OCI-LY1 (cell line): ENCODE data around the gene IQUB.

Source experiments
- H2AFZ ChIP-seq: fragments of 200-600 bp; sonication (generic), shearing (Covaris generic); 2 replicates; pipeline ENCODE4 v1.6.0; 2014; ENCODE audit warnings: antibody characterized with exemption, mild to moderate bottlenecking, low read length
- H3F3A ChIP-seq: fragments of 200-600 bp; sonication (generic), shearing (Covaris generic); 2 replicates; pipeline ENCODE4 v1.6.0; 2014; ENCODE audit warnings: mild to moderate bottlenecking, antibody characterized with exemption, low read length, moderate library complexity; ENCODE audit not compliant: insufficient read depth
- H3K27ac ChIP-seq: fragments of 200-600 bp; sonication (generic); 2 replicates; pipeline ENCODE4 v1.5.1; 2014; ENCODE audit warnings: low read length, mixed run types, mild to moderate bottlenecking, low read depth; ENCODE audit not compliant: poor library complexity, severe bottlenecking
- H3K27me3 ChIP-seq: fragments of 200-600 bp; sonication (generic); 2 replicates; pipeline ENCODE4 v1.6.0; 2014; ENCODE audit warnings: antibody characterized with exemption, mild to moderate bottlenecking, low read length, moderate library complexity; ENCODE audit not compliant: insufficient read depth
- H3K36me3 ChIP-seq: fragments of 200-600 bp; sonication (generic); 2 replicates; pipeline ENCODE4 v1.6.1; 2014; ENCODE audit warnings: mild to moderate bottlenecking, antibody characterized with exemption, low read length, moderate library complexity, mixed read lengths; ENCODE audit not compliant: insufficient read depth
- H3K4me1 ChIP-seq: fragments of 200-600 bp; sonication (generic); 2 replicates; pipeline ENCODE4 v1.5.1; 2014; ENCODE audit warnings: mild to moderate bottlenecking, low read length, moderate library complexity; ENCODE audit not compliant: insufficient read depth, severe bottlenecking
- H3K4me2 ChIP-seq: fragments of 200-600 bp; sonication (generic), shearing (Covaris generic); 2 replicates; pipeline ENCODE4 v1.6.1; 2014; ENCODE audit warnings: low read length
- H3K4me3 ChIP-seq: fragments of 200-600 bp; sonication (generic); 2 replicates; pipeline ENCODE4 v1.5.1; 2014; ENCODE audit warnings: low read length, low read depth, mild to moderate bottlenecking, mixed read lengths; ENCODE audit not compliant: poor library complexity, severe bottlenecking
- H3K79me2 ChIP-seq: fragments of 200-600 bp; shearing (Covaris generic); 2 replicates; pipeline ENCODE4 v1.6.1; 2016; ENCODE audit warnings: mixed run types, low read length, mixed read lengths; ENCODE audit not compliant: insufficient read depth
- H3K9ac ChIP-seq: fragments of 200-600 bp; sonication (generic), shearing (Covaris generic); 2 replicates; pipeline ENCODE4 v1.6.1; 2014; ENCODE audit warnings: mild to moderate bottlenecking, low read length, mixed read lengths
- H3K9me2 ChIP-seq: fragments of 200-600 bp; sonication (generic), shearing (Covaris generic); 2 replicates; pipeline ENCODE4 v1.6.1; 2014; ENCODE audit warnings: low read depth, mild to moderate bottlenecking, low read length, mixed read lengths
- H3K9me3 ChIP-seq: fragments of 200-600 bp; shearing (Covaris generic); 2 replicates; pipeline ENCODE4 v1.6.1; 2014; ENCODE audit warnings: low read length, mixed read lengths
- H4K20me1 ChIP-seq: fragments of 200-600 bp; sonication (generic), shearing (Covaris generic); 2 replicates; pipeline ENCODE4 v1.6.0; 2016; ENCODE audit warnings: mild to moderate bottlenecking, low read length; ENCODE audit not compliant: insufficient read depth
- EZH2 ChIP-seq: fragments of 200-600 bp; sonication (generic), shearing (Covaris generic); IDR thresholded peaks from 2 replicates; pipeline ENCODE4 v1.8.0; 2017; ENCODE audit warnings: borderline replicate concordance, mixed run types, mild to moderate bottlenecking, antibody characterized with exemption, low read length, moderate library complexity, mixed read lengths
- TF ChIP-seq, protein P1 (sequence below): fragments of 200-600 bp; sonication (generic), shearing (Covaris generic); IDR thresholded peaks from 2 replicates; pipeline ENCODE4 v1.5.1; 2017; ENCODE audit warnings: mild to moderate bottlenecking, antibody characterized with exemption, low read length, moderate library complexity, mixed read lengths

The IQUB gene

GRCh38 chr7:123472327-123472726 lies 62.1 kb downstream of the IQUB start:
- no peak overlapping the region for H3K4me2 ChIP-seq
- H4K20me1 ChIP-seq: no peaks in the 10 kb centered on the region
- no peak overlapping the region for H3K9ac ChIP-seq
- no peaks in the 10 kb centered on the region for H3K27me3 ChIP-seq
- H3K9me2 ChIP-seq: no peaks in the 10 kb centered on the region
- H3K4me1 ChIP-seq: no peaks in the 10 kb centered on the region
- H3K27ac ChIP-seq: no peak overlapping the region
- H3K9me3 ChIP-seq: no peaks in the 10 kb centered on the region
- no peak overlapping the region for H2AFZ ChIP-seq
- H3F3A ChIP-seq: no peaks in the 10 kb centered on the region
- no peak overlapping the region for H3K4me3 ChIP-seq
- no peaks in the 10 kb centered on the region for H3K79me2 ChIP-seq
- no peak for TF ChIP-seq EZH2
- TF ChIP-seq, protein P1, sequence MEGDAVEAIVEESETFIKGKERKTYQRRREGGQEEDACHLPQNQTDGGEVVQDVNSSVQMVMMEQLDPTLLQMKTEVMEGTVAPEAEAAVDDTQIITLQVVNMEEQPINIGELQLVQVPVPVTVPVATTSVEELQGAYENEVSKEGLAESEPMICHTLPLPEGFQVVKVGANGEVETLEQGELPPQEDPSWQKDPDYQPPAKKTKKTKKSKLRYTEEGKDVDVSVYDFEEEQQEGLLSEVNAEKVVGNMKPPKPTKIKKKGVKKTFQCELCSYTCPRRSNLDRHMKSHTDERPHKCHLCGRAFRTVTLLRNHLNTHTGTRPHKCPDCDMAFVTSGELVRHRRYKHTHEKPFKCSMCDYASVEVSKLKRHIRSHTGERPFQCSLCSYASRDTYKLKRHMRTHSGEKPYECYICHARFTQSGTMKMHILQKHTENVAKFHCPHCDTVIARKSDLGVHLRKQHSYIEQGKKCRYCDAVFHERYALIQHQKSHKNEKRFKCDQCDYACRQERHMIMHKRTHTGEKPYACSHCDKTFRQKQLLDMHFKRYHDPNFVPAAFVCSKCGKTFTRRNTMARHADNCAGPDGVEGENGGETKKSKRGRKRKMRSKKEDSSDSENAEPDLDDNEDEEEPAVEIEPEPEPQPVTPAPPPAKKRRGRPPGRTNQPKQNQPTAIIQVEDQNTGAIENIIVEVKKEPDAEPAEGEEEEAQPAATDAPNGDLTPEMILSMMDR: no peak
- no peaks in the 10 kb centered on the region for H3K36me3 ChIP-seq

DNA sequence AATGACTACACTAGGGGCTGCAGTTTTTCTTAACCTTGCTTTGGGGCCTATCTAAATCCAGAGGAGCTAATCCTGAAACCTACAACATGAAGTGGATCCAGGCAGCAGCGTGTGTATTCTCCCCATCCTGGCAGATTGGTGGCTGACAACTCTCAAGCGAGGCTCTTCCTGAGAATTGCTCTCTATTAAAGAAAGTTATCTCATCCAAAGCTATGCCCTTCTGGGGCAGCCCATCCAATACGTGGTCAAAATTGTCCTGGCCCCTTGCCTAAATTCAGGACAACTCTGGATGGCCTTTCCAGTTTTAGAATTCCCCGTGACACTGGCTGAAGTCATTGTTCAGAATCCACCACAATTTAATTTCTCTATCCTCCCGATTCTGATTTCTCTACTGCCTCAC lies 66.1 kb downstream of the IQUB start:
- H3K9me2 ChIP-seq: no peaks in the 10 kb centered on the region
- H3K9me3 ChIP-seq: no peaks in the 10 kb centered on the region
- no peaks in the 10 kb centered on the region for H3K27me3 ChIP-seq
- no peaks in the 10 kb centered on the region for H3K36me3 ChIP-seq
- no peaks in the 10 kb centered on the region for H3F3A ChIP-seq
- no peaks in the 10 kb centered on the region for H4K20me1 ChIP-seq
- TF ChIP-seq, protein P1: no peak
- TF ChIP-seq EZH2: no peak
- no peak overlapping the region for H3K4me3 ChIP-seq
- H3K4me1 ChIP-seq: no peaks in the 10 kb centered on the region
- no peak overlapping the region for H2AFZ ChIP-seq
- H3K79me2 ChIP-seq: no peaks in the 10 kb centered on the region
- no peak overlapping the region for H3K4me2 ChIP-seq
- no peak overlapping the region for H3K9ac ChIP-seq
- H3K27ac ChIP-seq: no peak overlapping the region

DNA sequence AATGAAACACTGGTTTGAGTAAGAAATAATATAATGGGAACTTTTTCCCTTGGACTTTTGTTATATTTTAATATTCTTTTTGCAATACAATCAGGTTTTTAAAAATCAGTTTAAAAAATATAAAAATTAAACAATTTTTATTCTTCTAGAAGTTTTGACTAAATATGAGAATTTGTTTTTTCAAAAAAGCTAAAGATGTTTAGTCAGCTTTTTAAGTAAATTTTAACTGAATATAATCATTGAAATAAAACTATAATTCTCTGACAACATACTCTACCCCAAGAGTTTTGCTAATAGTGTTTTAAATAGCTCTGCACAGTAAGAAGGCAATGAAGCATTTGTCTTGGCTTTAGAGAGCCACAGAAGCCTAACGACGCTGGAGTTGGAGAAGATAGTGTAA lies 70.5 kb downstream of the IQUB start:
- Histone ChIP-seq H3K27ac (no peak overlapping the region), H3F3A (no peaks in the 10 kb centered on the region), H3K79me2 (no peaks in the 10 kb centered on the region), H3K36me3 (no peaks in the 10 kb centered on the region), H3K9me2 (no peaks in the 10 kb centered on the region), H2AFZ (no peak overlapping the region), H3K4me1 (no peaks in the 10 kb centered on the region), H3K9ac (no peak overlapping the region), H3K4me2 (no peak overlapping the region), H3K4me3 (no peak overlapping the region), H3K27me3 (no peaks in the 10 kb centered on the region), H3K9me3 (no peaks in the 10 kb centered on the region), H4K20me1 (no peaks in the 10 kb centered on the region)
- TF ChIP-seq, protein P1: no peak
- no peak for TF ChIP-seq EZH2
